Suprapubic skin (tissue), 3 donors: ENCODE results near the gene CLDN19.

Experiments
- EP300 ChIP-seq: sonication (generic); formaldehyde crosslinking; IDR thresholded peaks from one replicate; pipeline ENCODE4 v1.6.1; 2017; ENCODE audit warnings: antibody characterized with exemption
- POLR2A ChIP-seq, 2 donors: fragments of 450-650 bp; IDR thresholded peaks; one replicate each; pipeline ENCODE4 v1.6.1; 2017; ENCODE audit warnings: antibody characterized with exemption in 2 of 2, mild to moderate bottlenecking in 2 of 2, moderate library complexity in 2 of 2
- TF ChIP-seq, protein P1 (sequence below), 2 donors: fragments of 200-600 bp in 1 of 2; fragments of 450-650 bp in 1 of 2; sonication (generic) in 1 of 2; IDR thresholded peaks; one replicate each; pipeline ENCODE4 v1.5.1; 2016 to 2019; ENCODE audit warnings: antibody characterized with exemption in 2 of 2, mild to moderate bottlenecking in 1 of 2, moderate library complexity in 1 of 2

DNA sequence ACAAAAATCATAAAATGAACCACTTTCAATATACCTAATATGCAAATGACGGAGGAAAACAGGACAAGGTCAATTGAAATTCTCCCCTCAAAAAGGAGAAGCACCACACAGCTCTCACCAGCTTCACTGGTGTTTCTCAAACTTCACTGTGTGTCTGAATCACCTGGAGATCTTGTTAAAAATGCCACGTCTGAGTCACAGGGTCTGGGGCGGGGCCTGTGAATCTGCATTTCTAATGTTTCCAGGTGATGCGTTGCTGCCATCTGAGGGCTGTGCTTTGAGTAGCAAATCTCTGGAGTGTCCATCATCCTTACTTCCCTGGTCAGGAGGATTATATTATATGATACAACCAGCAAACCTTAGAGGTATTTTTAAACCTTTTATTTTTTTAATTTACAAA, 9.0 kb downstream of the CLDN19 start:
- TF ChIP-seq, protein P1, sequence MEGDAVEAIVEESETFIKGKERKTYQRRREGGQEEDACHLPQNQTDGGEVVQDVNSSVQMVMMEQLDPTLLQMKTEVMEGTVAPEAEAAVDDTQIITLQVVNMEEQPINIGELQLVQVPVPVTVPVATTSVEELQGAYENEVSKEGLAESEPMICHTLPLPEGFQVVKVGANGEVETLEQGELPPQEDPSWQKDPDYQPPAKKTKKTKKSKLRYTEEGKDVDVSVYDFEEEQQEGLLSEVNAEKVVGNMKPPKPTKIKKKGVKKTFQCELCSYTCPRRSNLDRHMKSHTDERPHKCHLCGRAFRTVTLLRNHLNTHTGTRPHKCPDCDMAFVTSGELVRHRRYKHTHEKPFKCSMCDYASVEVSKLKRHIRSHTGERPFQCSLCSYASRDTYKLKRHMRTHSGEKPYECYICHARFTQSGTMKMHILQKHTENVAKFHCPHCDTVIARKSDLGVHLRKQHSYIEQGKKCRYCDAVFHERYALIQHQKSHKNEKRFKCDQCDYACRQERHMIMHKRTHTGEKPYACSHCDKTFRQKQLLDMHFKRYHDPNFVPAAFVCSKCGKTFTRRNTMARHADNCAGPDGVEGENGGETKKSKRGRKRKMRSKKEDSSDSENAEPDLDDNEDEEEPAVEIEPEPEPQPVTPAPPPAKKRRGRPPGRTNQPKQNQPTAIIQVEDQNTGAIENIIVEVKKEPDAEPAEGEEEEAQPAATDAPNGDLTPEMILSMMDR (IDR thresholded peaks at IDR 0.05): no peak
- no peak for TF ChIP-seq POLR2A (IDR thresholded peaks at IDR 0.05)
- TF ChIP-seq EP300: no peak
